ENCODE measurements around the gene PLSCR1.

- TF ChIP-seq EP300 (IDR thresholded peaks at IDR 0.05): no peak
- TF ChIP-seq, protein P1, sequence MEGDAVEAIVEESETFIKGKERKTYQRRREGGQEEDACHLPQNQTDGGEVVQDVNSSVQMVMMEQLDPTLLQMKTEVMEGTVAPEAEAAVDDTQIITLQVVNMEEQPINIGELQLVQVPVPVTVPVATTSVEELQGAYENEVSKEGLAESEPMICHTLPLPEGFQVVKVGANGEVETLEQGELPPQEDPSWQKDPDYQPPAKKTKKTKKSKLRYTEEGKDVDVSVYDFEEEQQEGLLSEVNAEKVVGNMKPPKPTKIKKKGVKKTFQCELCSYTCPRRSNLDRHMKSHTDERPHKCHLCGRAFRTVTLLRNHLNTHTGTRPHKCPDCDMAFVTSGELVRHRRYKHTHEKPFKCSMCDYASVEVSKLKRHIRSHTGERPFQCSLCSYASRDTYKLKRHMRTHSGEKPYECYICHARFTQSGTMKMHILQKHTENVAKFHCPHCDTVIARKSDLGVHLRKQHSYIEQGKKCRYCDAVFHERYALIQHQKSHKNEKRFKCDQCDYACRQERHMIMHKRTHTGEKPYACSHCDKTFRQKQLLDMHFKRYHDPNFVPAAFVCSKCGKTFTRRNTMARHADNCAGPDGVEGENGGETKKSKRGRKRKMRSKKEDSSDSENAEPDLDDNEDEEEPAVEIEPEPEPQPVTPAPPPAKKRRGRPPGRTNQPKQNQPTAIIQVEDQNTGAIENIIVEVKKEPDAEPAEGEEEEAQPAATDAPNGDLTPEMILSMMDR (IDR thresholded peaks at IDR 0.05): no peak
- no peak for TF ChIP-seq POLR2A (IDR thresholded peaks at IDR 0.05)
Measured at GRCh38 chr3:146468234-146468633, 76.2 kb downstream of the PLSCR1 start.
